HEK293T (cell line): ENCODE measurements around the gene LCN1.

Experiments
- CTCF ChIA-PET: fragments of 350-600 bp; formaldehyde crosslinking; extraction: SDS; loops from one replicate; lab custom pipeline; 2021; ENCODE audit warnings: antibody characterized with exemption, inconsistent platforms; lab: Yijun Ruan, JAX
- POLR2A ChIA-PET: fragments of 350-600 bp; formaldehyde crosslinking; extraction: SDS; loops from one replicate; lab custom pipeline; 2020; ENCODE audit warnings: antibody characterized with exemption, inconsistent platforms; lab: Yijun Ruan, JAX
- DNase-seq: peaks from one replicate; pipeline ENCODE4 v3.0.0; 2012; ENCODE audit warnings: mixed read lengths; ENCODE audit errors: extremely low spot score
- ARNT ChIP-seq: fragments of 450-650 bp; IDR thresholded peaks from 2 replicates; pipeline ENCODE4 v1.6.1; 2017; ENCODE audit warnings: mild to moderate bottlenecking
- BHLHE40 ChIP-seq: fragments of 450-650 bp; IDR thresholded peaks from 2 replicates; pipeline ENCODE4 v1.6.1; 2016; ENCODE audit warnings: mild to moderate bottlenecking, moderate library complexity, borderline replicate concordance
- CTBP1 ChIP-seq: fragments of 450-650 bp; IDR thresholded peaks from 2 replicates; pipeline ENCODE4 v1.6.1; 2016; ENCODE audit warnings: borderline replicate concordance
- ELF4 ChIP-seq: fragments of 450-650 bp; IDR thresholded peaks from 2 replicates; pipeline ENCODE4 v1.6.1; 2017; ENCODE audit warnings: antibody characterized with exemption
- FOXA1 ChIP-seq: fragments of 450-650 bp; IDR thresholded peaks from 2 replicates; pipeline ENCODE4 v1.6.1; 2016; ENCODE audit warnings: mild to moderate bottlenecking
- FOXK2 ChIP-seq: fragments of 450-650 bp; IDR thresholded peaks from 2 replicates; pipeline ENCODE4 v1.6.1; 2016; ENCODE audit warnings: mild to moderate bottlenecking
- FOXM1 ChIP-seq: fragments of 450-650 bp; IDR thresholded peaks from 2 replicates; pipeline ENCODE4 v1.6.1; 2017; ENCODE audit warnings: mild to moderate bottlenecking, borderline replicate concordance
- HDGF ChIP-seq: fragments of 450-650 bp; IDR thresholded peaks from 2 replicates; pipeline ENCODE4 v1.6.1; 2017; ENCODE audit warnings: antibody characterized with exemption, borderline replicate concordance
- L3MBTL2 ChIP-seq: fragments of 450-650 bp; conservative IDR thresholded peaks from 2 replicates; pipeline ENCODE4 v1.6.1; 2016; ENCODE audit warnings: mild to moderate bottlenecking
- LEF1 ChIP-seq: fragments of 450-650 bp; IDR thresholded peaks from 2 replicates; pipeline ENCODE4 v1.6.1; 2017; ENCODE audit warnings: mild to moderate bottlenecking, borderline replicate concordance
- NFRKB ChIP-seq: fragments of 450-650 bp; IDR thresholded peaks from 2 replicates; pipeline ENCODE4 v1.6.1; 2016; ENCODE audit warnings: mild to moderate bottlenecking, moderate library complexity
- PKNOX1 ChIP-seq: fragments of 450-650 bp; IDR thresholded peaks from 2 replicates; pipeline ENCODE4 v1.6.1; 2016
- SP1 ChIP-seq: fragments of 450-650 bp; IDR thresholded peaks from 2 replicates; pipeline ENCODE4 v1.6.1; 2017
- SUZ12 ChIP-seq: fragments of 450-650 bp; IDR thresholded peaks from 2 replicates; pipeline ENCODE4 v1.6.1; 2016; ENCODE audit warnings: mild to moderate bottlenecking
- TARDBP ChIP-seq: fragments of 450-650 bp; IDR thresholded peaks from 2 replicates; pipeline ENCODE4 v1.6.1; 2016
- ZNF384 ChIP-seq: fragments of 450-650 bp; IDR thresholded peaks from 2 replicates; pipeline ENCODE4 v1.6.1; 2016

Gene LCN1

GRCh38 chr9:135501261-135502167, 19.7 kb upstream of the LCN1 start:
- CTCF ChIA-PET = no interaction called here

DNA sequence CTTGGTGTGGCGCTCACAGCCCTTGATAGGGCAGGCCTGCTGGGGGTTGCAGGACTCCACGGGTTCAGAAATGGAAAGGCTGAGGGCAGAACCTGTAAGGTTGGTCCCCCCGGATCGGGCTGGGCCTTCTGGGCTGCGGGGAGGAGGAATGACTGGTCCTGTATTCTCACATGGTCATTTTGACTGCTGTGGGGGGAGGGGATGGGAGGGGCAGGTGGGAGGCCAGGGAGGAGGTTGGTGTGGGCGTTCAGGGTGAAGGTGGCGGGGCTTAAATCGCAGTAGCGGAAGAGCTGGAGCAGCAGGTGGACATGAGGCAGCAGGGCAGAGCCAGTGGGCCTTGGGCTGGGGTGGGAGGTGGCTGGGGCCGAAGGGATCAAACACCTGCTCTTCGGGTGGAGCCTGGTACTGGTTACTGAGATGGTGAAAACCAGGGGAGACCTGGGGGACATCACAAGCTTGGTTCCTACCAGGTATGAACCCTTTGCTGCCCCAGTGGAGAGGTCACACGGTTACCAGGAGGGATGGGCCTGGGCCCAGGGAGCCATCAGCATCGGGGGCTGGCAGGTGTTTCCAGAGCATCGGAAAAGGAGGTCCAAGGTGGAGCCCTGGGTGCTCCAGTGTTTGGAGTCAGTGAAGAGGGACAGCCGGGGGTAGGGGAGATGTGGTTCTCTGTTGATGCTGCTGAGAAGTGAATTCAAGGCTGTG, 18.9 kb upstream of the LCN1 start:
- CTCF ChIA-PET = no interaction called here
- POLR2A ChIA-PET = no interaction called here
- no peak for DNase-seq
- no peak for TF ChIP-seq PKNOX1
- TF ChIP-seq HDGF = no peak
- no peak for TF ChIP-seq FOXM1
- no peak for TF ChIP-seq ARNT
- TF ChIP-seq LEF1 = no peak

More at GRCh38 chr9:135501261-135502167, 19.7 kb upstream of the LCN1 start:
- POLR2A ChIA-PET = no interaction called here
- no peak for TF ChIP-seq BHLHE40
- TF ChIP-seq TARDBP = no peak
- TF ChIP-seq PKNOX1 = no peak
- no peak for TF ChIP-seq FOXM1
- TF ChIP-seq HDGF = no peak
- TF ChIP-seq L3MBTL2 = no peak
- TF ChIP-seq ZNF384 = no peak
- no peak for TF ChIP-seq ELF4
- no peak for TF ChIP-seq ARNT
- no peak for DNase-seq

DNA sequence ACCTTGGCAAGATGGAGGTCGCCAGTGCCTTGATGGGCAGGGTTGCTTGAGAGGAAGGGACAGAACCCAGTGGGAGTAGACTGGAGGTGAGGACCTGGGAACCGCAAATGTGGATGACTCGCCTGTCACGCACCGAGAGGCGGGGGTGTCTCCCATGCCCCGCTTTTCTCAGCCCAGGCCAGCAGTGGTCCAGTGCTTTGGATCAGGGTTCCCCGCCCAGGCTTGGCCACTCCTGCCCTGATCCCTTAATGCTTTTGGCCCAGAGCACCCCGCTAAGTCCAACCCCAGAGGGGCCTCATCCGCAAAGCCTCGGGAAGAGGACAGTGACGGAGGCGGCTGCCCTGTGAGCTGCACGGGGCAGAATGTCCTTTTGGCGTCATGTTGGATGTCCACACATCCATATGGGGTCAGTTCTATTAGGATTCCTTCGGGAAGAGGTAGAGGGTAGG, 18.3 kb upstream of the LCN1 start:
- DNase-seq = no peak

DNA sequence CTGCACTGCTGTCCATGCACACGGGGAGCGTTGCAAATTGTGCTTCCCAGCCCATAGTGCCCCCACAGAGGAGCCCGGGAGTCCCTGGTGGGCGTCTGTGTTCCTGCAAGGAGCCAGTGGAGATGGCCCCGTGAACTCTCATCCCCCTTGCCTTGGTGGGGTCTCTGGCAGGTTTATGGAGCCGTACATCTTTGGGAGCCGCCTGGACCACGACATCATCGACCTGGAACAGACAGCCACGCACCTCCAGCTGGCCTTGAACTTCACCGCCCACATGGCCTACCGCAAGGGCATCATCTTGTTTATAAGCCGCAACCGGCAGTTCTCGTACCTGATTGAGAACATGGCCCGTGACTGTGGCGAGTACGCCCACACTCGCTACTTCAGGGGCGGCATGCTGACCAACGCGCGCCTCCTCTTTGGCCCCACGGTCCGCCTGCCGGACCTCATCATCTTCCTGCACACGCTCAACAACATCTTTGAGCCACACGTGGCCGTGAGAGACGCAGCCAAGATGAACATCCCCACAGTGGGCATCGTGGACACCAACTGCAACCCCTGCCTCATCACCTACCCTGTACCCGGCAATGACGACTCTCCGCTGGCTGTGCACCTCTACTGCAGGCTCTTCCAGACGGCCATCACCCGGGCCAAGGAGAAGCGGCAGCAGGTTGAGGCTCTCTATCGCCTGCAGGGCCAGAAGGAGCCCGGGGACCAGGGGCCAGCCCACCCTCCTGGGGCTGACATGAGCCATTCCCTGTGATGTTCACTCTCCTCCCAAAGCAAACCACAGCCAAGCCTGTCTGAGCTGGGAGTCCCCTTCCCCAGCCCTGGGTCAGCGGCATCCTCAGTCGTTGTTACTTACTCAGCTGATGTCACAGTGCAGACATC, 17.6 kb upstream of the LCN1 start:
- TF ChIP-seq SUZ12 = no peak
- no peak for TF ChIP-seq ARNT
- no peak for TF ChIP-seq L3MBTL2
- no peak for TF ChIP-seq TARDBP
- TF ChIP-seq HDGF = no peak
- no peak for TF ChIP-seq PKNOX1
- no peak for TF ChIP-seq ELF4
- TF ChIP-seq LEF1 = no peak
- TF ChIP-seq BHLHE40 = no peak
- no peak for TF ChIP-seq NFRKB
- TF ChIP-seq CTBP1 = no peak
- TF ChIP-seq FOXA1 = no peak
- no peak for TF ChIP-seq ZNF384
- TF ChIP-seq SP1 = no peak
- no peak for TF ChIP-seq FOXK2
- no peak for TF ChIP-seq FOXM1

More for the DNA sequence above, 18.3 kb upstream of the LCN1 start:
- POLR2A ChIA-PET = no interaction called here
- TF ChIP-seq ZNF384 = no peak
- CTCF ChIA-PET = no interaction called here

GRCh38 chr9:135504262-135505243, 16.7 kb upstream of the LCN1 start:
- DNase-seq = peak; percentile 60
- TF ChIP-seq CTBP1 = no peak
- TF ChIP-seq ELF4 = no peak
- TF ChIP-seq L3MBTL2 = no peak
- TF ChIP-seq ZNF384 = no peak
- TF ChIP-seq SUZ12 = no peak
- no peak for TF ChIP-seq ARNT
- no peak for TF ChIP-seq SP1
- TF ChIP-seq FOXK2 = no peak
- no peak for TF ChIP-seq HDGF
- TF ChIP-seq FOXA1 = no peak
- no peak for TF ChIP-seq FOXM1
- no peak for TF ChIP-seq NFRKB
- no peak for TF ChIP-seq PKNOX1
- no peak for TF ChIP-seq TARDBP
- ChIA-PET CTCF (interaction anchor here (0.7 to 1.0 kb wide), 2 partner anchors 99 to 279 kb away, joined by 3 to 4 read pairs; no protein-coding TSS in a partner anchor), POLR2A (interaction anchor here (0.7 to 1.5 kb wide), 2 partner anchors 24 kb away, joined by 3 to 5 read pairs; no protein-coding TSS in a partner anchor)

More for the DNA sequence above, 17.6 kb upstream of the LCN1 start:
- DNase-seq = no peak
- POLR2A ChIA-PET = no interaction called here
- CTCF ChIA-PET = no interaction called here
